Measurements from ENCODE around the gene BANF2.
A peak's percentile ranks its signal among the peaks of the same experiment; 100 is the strongest.
"Not testable (repeated sequence)": the region's sequence is repeated elsewhere in the genome, so short reads cannot be mapped to it uniquely, and the experiment has no call there.

The BANF2 gene

DNA sequence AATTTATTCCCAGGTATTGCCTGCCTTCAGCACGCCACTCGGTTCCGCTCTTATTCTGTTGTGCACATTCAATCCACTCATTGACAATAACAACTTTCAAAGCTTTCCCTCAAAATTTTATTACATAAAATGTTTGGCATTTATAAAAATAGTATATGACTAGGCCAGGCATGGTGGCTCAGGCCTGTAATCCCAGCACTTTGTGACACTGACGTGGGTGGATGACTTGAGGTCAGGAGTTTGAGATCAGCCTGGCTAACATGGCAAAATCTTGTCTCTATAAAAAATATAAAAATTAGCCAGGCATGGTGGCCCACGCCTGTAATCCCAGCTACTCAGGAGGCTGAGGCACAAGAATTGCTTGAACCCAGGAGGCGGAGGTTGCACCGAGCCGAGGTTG is 70.0 kb downstream of the BANF2 start:
- not testable (repeated sequence) for H3K18ac ChIP-seq (ENCODE audit: low read depth in 1 of 2, low read length in 2 of 2); H3K4me2 ChIP-seq (ENCODE audit: low read length, poor library complexity, severe bottlenecking); H3K79me1 ChIP-seq (replicated peaks; ENCODE audit: low read length, poor library complexity, severe bottlenecking); H3K27ac ChIP-seq (ENCODE audit: low read length, poor library complexity, severe bottlenecking); H3K23ac ChIP-seq (ENCODE audit: low read length in 2 of 2); H3K4ac ChIP-seq (ENCODE audit: low read depth in 1 of 2, low read length in 2 of 2); H3K36me3 ChIP-seq (ENCODE audit: control insufficient read depth in 1 of 2, insufficient read depth in 2 of 2, low read depth in 1 of 2, low read length in 2 of 2); H2AFZ ChIP-seq (ENCODE audit: low read depth, low read length); H3K4me3 ChIP-seq (ENCODE audit: insufficient read depth in 1 of 2, low read depth in 1 of 2, low read length in 2 of 2); H3K4me1 ChIP-seq (ENCODE audit: control insufficient read depth, insufficient read depth, low read depth, low read length); H4K8ac ChIP-seq (ENCODE audit: low read length); H2BK12ac ChIP-seq (ENCODE audit: low read length in 2 of 2); H2BK5ac ChIP-seq (ENCODE audit: low read depth, low read length, poor library complexity, severe bottlenecking); H3K9me3 ChIP-seq (ENCODE audit: control insufficient read depth, low read length); H3K9ac ChIP-seq (ENCODE audit: low read length); H3K14ac ChIP-seq (ENCODE audit: low read length in 2 of 2); DNase-seq; H2AK5ac ChIP-seq (ENCODE audit: low read length, severe bottlenecking); H2BK15ac ChIP-seq (ENCODE audit: low read depth, poor library complexity, severe bottlenecking); H4K91ac ChIP-seq (ENCODE audit: low read length); H2BK120ac ChIP-seq (ENCODE audit: low read depth, low read length)
- H3K27me3 ChIP-seq (ENCODE audit: control insufficient read depth in 1 of 2, insufficient read depth in 1 of 2, low read length in 2 of 2), result peaks cover 0 to 19% of the 10 kb centered on the region in 2 experiments
- WGBS, result 94% methylated on average over 5 of the region's 8 CpGs

DNA sequence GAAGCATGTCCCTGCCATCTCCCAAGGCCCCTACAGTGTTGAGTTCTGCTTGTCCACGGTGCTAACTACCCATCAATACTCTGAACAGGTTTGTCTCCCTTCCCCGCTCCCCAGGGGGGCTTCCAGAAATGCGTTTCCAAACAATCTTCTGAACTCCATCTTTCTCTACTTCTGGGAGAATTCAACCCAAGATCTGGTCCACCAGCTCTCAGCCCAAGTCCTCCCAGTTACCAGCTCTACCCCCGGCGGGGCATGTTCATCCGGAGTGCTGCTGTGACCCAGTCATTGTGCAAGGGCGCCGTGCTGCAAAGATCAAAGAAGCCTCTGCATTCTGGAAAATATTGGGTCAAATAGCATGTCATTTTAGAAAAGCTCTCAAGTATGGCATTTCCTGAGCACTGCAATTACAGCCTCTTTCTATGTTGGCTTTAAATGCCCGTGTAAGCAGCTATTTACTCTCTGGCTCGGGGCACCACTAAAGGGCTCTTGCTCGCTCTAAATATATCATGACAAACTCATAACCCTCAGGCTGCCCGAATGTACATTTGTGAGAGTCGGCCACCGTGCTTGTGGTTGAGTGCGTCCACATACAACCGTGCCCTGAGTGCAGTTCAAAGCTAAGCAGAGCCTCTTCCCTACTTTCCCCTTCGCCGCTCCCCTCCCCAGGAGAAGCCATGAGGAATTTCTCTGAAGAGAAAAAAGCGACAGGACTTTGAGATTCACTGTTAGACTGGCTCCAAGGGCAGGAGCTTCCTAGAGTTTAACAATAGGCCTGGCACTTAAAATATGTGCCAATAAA is 71.6 kb downstream of the BANF2 start:
- Histone ChIP-seq H3K4me2 (ENCODE audit: low read length, poor library complexity, severe bottlenecking) (no peak overlapping the region), H3K9me3 (ENCODE audit: control insufficient read depth, low read length) (no peaks in the 10 kb centered on the region), H3K4me3 (ENCODE audit: insufficient read depth in 1 of 2, low read depth in 1 of 2, low read length in 2 of 2) (no peak overlapping the region), H3K23ac (ENCODE audit: low read length in 2 of 2) (no peak overlapping the region), H3K4ac (ENCODE audit: low read depth in 1 of 2, low read length in 2 of 2) (no peak overlapping the region), H2BK12ac (ENCODE audit: low read length in 2 of 2) (no peak overlapping the region), H3K36me3 (ENCODE audit: control insufficient read depth in 1 of 2, insufficient read depth in 2 of 2, low read depth in 1 of 2, low read length in 2 of 2) (no peaks in the 10 kb centered on the region), H3K27me3 (ENCODE audit: control insufficient read depth in 1 of 2, insufficient read depth in 1 of 2, low read length in 2 of 2) (peaks cover 3 to 13% of the 10 kb centered on the region in 2 experiments), H3K9ac (ENCODE audit: low read length) (no peak overlapping the region), H3K4me1 (ENCODE audit: control insufficient read depth, insufficient read depth, low read depth, low read length) (peaks cover 4% of the 10 kb centered on the region), H3K79me1 (replicated peaks; ENCODE audit: low read length, poor library complexity, severe bottlenecking) (no peaks in the 10 kb centered on the region), H3K18ac (ENCODE audit: low read depth in 1 of 2, low read length in 2 of 2) (peak overlapping the region in 1 of 2 experiments; percentile 42), H2AK5ac (ENCODE audit: low read length, severe bottlenecking) (no peak overlapping the region), H2BK5ac (ENCODE audit: low read depth, low read length, poor library complexity, severe bottlenecking) (no peak overlapping the region), H4K91ac (ENCODE audit: low read length) (no peak overlapping the region), H3K14ac (ENCODE audit: low read length in 2 of 2) (peak overlapping the region in 1 of 2 experiments; percentile 22), H2AFZ (ENCODE audit: low read depth, low read length) (no peak overlapping the region), H2BK120ac (ENCODE audit: low read depth, low read length) (no peak overlapping the region), H3K27ac (ENCODE audit: low read length, poor library complexity, severe bottlenecking) (no peak overlapping the region), H2BK15ac (ENCODE audit: low read depth, poor library complexity, severe bottlenecking) (no peak overlapping the region), H4K8ac (ENCODE audit: low read length) (no peak overlapping the region)
- DNase-seq, result peak; percentile 5
- 63% methylated on average over 19 of the region's 19 CpGs for WGBS

- 73% methylated on average over 3 of the region's 3 CpGs for WGBS
- Histone ChIP-seq H2BK12ac (ENCODE audit: low read length in 2 of 2) (no peak overlapping the region), H2BK120ac (ENCODE audit: low read depth, low read length) (no peak overlapping the region), H3K27ac (ENCODE audit: low read length, poor library complexity, severe bottlenecking) (no peak overlapping the region), H3K18ac (ENCODE audit: low read depth in 1 of 2, low read length in 2 of 2) (no peak overlapping the region), H3K4me3 (ENCODE audit: insufficient read depth in 1 of 2, low read depth in 1 of 2, low read length in 2 of 2) (no peak overlapping the region), H3K14ac (ENCODE audit: low read length in 2 of 2) (no peak overlapping the region), H2BK15ac (ENCODE audit: low read depth, poor library complexity, severe bottlenecking) (no peak overlapping the region), H4K8ac (ENCODE audit: low read length) (no peak overlapping the region), H3K9ac (ENCODE audit: low read length) (no peak overlapping the region), H2BK5ac (ENCODE audit: low read depth, low read length, poor library complexity, severe bottlenecking) (no peak overlapping the region), H3K9me3 (ENCODE audit: control insufficient read depth, low read length) (no peaks in the 10 kb centered on the region), H3K23ac (ENCODE audit: low read length in 2 of 2) (no peak overlapping the region), H2AFZ (ENCODE audit: low read depth, low read length) (no peak overlapping the region), H3K4ac (ENCODE audit: low read depth in 1 of 2, low read length in 2 of 2) (no peak overlapping the region), H3K4me2 (ENCODE audit: low read length, poor library complexity, severe bottlenecking) (no peak overlapping the region), H3K36me3 (ENCODE audit: control insufficient read depth in 1 of 2, insufficient read depth in 2 of 2, low read depth in 1 of 2, low read length in 2 of 2) (no peaks in the 10 kb centered on the region), H3K79me1 (replicated peaks; ENCODE audit: low read length, poor library complexity, severe bottlenecking) (no peaks in the 10 kb centered on the region), H3K27me3 (ENCODE audit: control insufficient read depth in 1 of 2, insufficient read depth in 1 of 2, low read length in 2 of 2) (peaks cover 3 to 7% of the 10 kb centered on the region in 2 experiments), H4K91ac (ENCODE audit: low read length) (no peak overlapping the region), H3K4me1 (ENCODE audit: control insufficient read depth, insufficient read depth, low read depth, low read length) (peaks cover 4% of the 10 kb centered on the region), H2AK5ac (ENCODE audit: low read length, severe bottlenecking) (no peak overlapping the region)
- DNase-seq, result no peak
Observed at GRCh38 chr20:17772005-17772343, 72.2 kb downstream of the BANF2 start.

DNA sequence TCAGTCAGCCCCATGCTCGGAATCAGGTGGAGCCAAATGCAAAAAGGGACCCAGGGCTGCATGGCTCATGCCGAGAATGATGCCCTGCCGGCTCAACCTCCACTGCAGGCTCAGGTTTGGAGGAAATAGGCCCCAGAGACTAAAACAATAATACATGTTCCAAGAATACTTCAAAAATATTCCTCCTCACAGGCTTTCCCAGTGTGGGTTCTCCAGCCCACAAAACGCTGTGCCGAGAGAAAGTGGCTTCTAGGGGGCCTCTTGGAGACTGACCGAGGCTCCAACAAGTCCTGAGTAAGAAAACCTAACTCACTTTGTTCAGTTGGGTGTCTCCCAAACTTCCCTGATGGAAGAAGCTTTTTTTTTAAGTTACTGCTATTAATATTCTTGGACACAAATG is 73.9 kb downstream of the BANF2 start:
- H4K91ac ChIP-seq (ENCODE audit: low read length), result no peak overlapping the region
- peaks cover 3 to 7% of the 10 kb centered on the region in 2 experiments for H3K27me3 ChIP-seq (ENCODE audit: control insufficient read depth in 1 of 2, insufficient read depth in 1 of 2, low read length in 2 of 2)
- DNase-seq, result no peak
- no peaks in the 10 kb centered on the region for H3K9me3 ChIP-seq (ENCODE audit: control insufficient read depth, low read length)
- no peak overlapping the region for H3K27ac ChIP-seq (ENCODE audit: low read length, poor library complexity, severe bottlenecking)
- no peaks in the 10 kb centered on the region for H3K36me3 ChIP-seq (ENCODE audit: control insufficient read depth in 1 of 2, insufficient read depth in 2 of 2, low read depth in 1 of 2, low read length in 2 of 2)
- peaks cover 4% of the 10 kb centered on the region for H3K4me1 ChIP-seq (ENCODE audit: control insufficient read depth, insufficient read depth, low read depth, low read length)
- H2BK120ac ChIP-seq (ENCODE audit: low read depth, low read length), result no peak overlapping the region
- no peaks in the 10 kb centered on the region for H3K79me1 ChIP-seq (replicated peaks; ENCODE audit: low read length, poor library complexity, severe bottlenecking)
- H3K4me2 ChIP-seq (ENCODE audit: low read length, poor library complexity, severe bottlenecking), result no peak overlapping the region
- H3K14ac ChIP-seq (ENCODE audit: low read length in 2 of 2), result peak overlapping the region in 1 of 2 experiments; percentile 20
- H2BK15ac ChIP-seq (ENCODE audit: low read depth, poor library complexity, severe bottlenecking), result no peak overlapping the region
- H3K9ac ChIP-seq (ENCODE audit: low read length), result no peak overlapping the region
- H3K18ac ChIP-seq (ENCODE audit: low read depth in 1 of 2, low read length in 2 of 2), result no peak overlapping the region
- H2BK5ac ChIP-seq (ENCODE audit: low read depth, low read length, poor library complexity, severe bottlenecking), result no peak overlapping the region
- no peak overlapping the region for H3K23ac ChIP-seq (ENCODE audit: low read length in 2 of 2)
- no peak overlapping the region for H4K8ac ChIP-seq (ENCODE audit: low read length)
- 91% methylated on average over 6 of the region's 6 CpGs for WGBS
- H2BK12ac ChIP-seq (ENCODE audit: low read length in 2 of 2), result no peak overlapping the region
- no peak overlapping the region for H2AFZ ChIP-seq (ENCODE audit: low read depth, low read length)
- no peak overlapping the region for H2AK5ac ChIP-seq (ENCODE audit: low read length, severe bottlenecking)
- H3K4me3 ChIP-seq (ENCODE audit: insufficient read depth in 1 of 2, low read depth in 1 of 2, low read length in 2 of 2), result no peak overlapping the region
- H3K4ac ChIP-seq (ENCODE audit: low read depth in 1 of 2, low read length in 2 of 2), result no peak overlapping the region

Measured in mesenchymal stem cell (in vitro differentiated cells and primary cell).